ENCODE results near the gene PCBP3. TPM values are rescaled to one million over a fixed set of nuclear protein-coding genes. Genes with fewer than 3 reads are reported as not detected.

Gene PCBP3
- total and polyA plus RNA-seq, 10 of the 15 experiments (the other 5 are each of a cell fraction or from before 2014, with no cell fraction given), result 0.09 to 1.3 (median 0.46) TPM; not detected in 3

- WGBS (ENCODE audit: insufficient coverage, insufficient replicate concordance, low lambda C conversion rate, missing lambda C conversion rate), result 1% methylated on average over 9 of the region's 9 CpGs
- intact Hi-C loops (cut with micrococcal nuclease; ENCODE audit: unreplicated experiment) (no loop called here), in situ Hi-C loops (cut with MboI) (no loop called here)
- H2AFZ ChIP-seq (ENCODE audit: control insufficient read depth, low read depth, low read length), result no peak overlapping the region
- H4K20me1 ChIP-seq (ENCODE audit: control insufficient read depth, insufficient read depth), result no peaks in the 10 kb centered on the region
- no peak for DNase-seq (ENCODE audit: low read depth, low spot score)
- no peaks in the 10 kb centered on the region for H3K4me1 ChIP-seq (ENCODE audit: control insufficient read depth, insufficient read depth, low read length)
- H3K9me3 ChIP-seq (replicated peaks; ENCODE audit: control insufficient read depth, insufficient read depth, low read length), result no peaks in the 10 kb centered on the region; the same call in 2 of the 3 replicates
- no peaks in the 10 kb centered on the region for H3K79me2 ChIP-seq (ENCODE audit: control insufficient read depth, insufficient read depth, low read length)
- ATAC-seq, result no peak
- ChIA-PET SMC1A (ENCODE audit: uncharacterized antibody, unreplicated experiment) (no interaction called here), CTCF (no interaction called here), POLR2A (no interaction called here), RAD21 (ENCODE audit: unreplicated experiment) (no interaction called here)
- no peak overlapping the region for H3K9ac ChIP-seq (ENCODE audit: control insufficient read depth, insufficient read depth, low read length)
- H3K27me3 ChIP-seq (replicated peaks in 1 of 2; ENCODE audit: control insufficient read depth in 2 of 2, insufficient read depth in 2 of 2, low read length in 1 of 2), result no peaks in the 10 kb centered on the region; a peak in 2 of 4 replicates
- no TSS peak for BruUV-seq (replicated peaks)
- no peak overlapping the region for H3K4me2 ChIP-seq (ENCODE audit: control insufficient read depth, insufficient read depth)
- H3K4me3 ChIP-seq, result no peak overlapping the region
- H3K36me3 ChIP-seq (ENCODE audit: control insufficient read depth in 2 of 2, insufficient read depth in 2 of 2, low read length in 1 of 2), result no peaks in the 10 kb centered on the region
- no peak for TF ChIP-seq TAF1 (IDR thresholded peaks at IDR 0.05; ENCODE audit: borderline replicate concordance, low read depth, low read length)
- TF ChIP-seq TCF12 (IDR thresholded peaks at IDR 0.05; ENCODE audit: low read depth, low read length), result 0 out of 2 replicates have a peak, but pooled peaks have one; percentile 15
- no peak for FAIRE-seq
- no peak overlapping the region for H3K27ac ChIP-seq (ENCODE audit: control insufficient read depth, insufficient read depth)
Observed at GRCh38 chr21:45932922-45933502, 289.5 kb downstream of the PCBP3 start.

- no peak overlapping the region for H3K4me3 ChIP-seq
- H3K4me1 ChIP-seq (ENCODE audit: control insufficient read depth, insufficient read depth, low read length), result no peaks in the 10 kb centered on the region
- ATAC-seq (no peak), FAIRE-seq (no peak), DNase-seq (ENCODE audit: low read depth, low spot score) (no peak)
- no TSS peak for BruUV-seq (replicated peaks)
- no peaks in the 10 kb centered on the region for H4K20me1 ChIP-seq (ENCODE audit: control insufficient read depth, insufficient read depth)
- TF ChIP-seq KDM1A (IDR thresholded peaks at IDR 0.05; ENCODE audit: borderline replicate concordance) (no peak), MEF2A (IDR thresholded peaks at IDR 0.05; ENCODE audit: insufficient read depth, low read depth, low read length) (no peak), TBL1XR1 (IDR thresholded peaks at IDR 0.05; ENCODE audit: low read depth, low read length) (no peak), SIX5 (IDR thresholded peaks at IDR 0.05; ENCODE audit: low read depth, low read length, severe bottlenecking) (no peak), IKZF1 (conservative IDR thresholded peaks at IDR 0.05) (no peak), IRF4 (IDR thresholded peaks at IDR 0.05; ENCODE audit: low read depth, low read length) (no peak), DPF2 (IDR thresholded peaks at IDR 0.05) (no peak), HSF1 (IDR thresholded peaks at IDR 0.05; ENCODE audit: low read depth, low read length) (no peak), POLR2A (IDR thresholded peaks at IDR 0.05; ENCODE audit: low read depth, low read length) (no peak), TCF7 (IDR thresholded peaks at IDR 0.05; ENCODE audit: borderline replicate concordance) (no peak), RAD51 (IDR thresholded peaks at IDR 0.05) (no peak), ZBTB4 (CRISPR knock-in tag; IDR thresholded peaks at IDR 0.05) (no peak), ATF7 (IDR thresholded peaks at IDR 0.05; ENCODE audit: low read depth) (no peak), ZNF207 (IDR thresholded peaks at IDR 0.05; ENCODE audit: borderline replicate concordance) (no peak)
- no peaks in the 10 kb centered on the region; the same call in 2 of the 3 replicates for H3K9me3 ChIP-seq (replicated peaks; ENCODE audit: control insufficient read depth, insufficient read depth, low read length)
- H3K27ac ChIP-seq (ENCODE audit: control insufficient read depth, insufficient read depth), result no peak overlapping the region
- H3K36me3 ChIP-seq (ENCODE audit: control insufficient read depth in 2 of 2, insufficient read depth in 2 of 2, low read length in 1 of 2), result no peaks in the 10 kb centered on the region
- H3K79me2 ChIP-seq (ENCODE audit: control insufficient read depth, insufficient read depth, low read length), result no peaks in the 10 kb centered on the region
- H3K4me2 ChIP-seq (ENCODE audit: control insufficient read depth, insufficient read depth), result no peak overlapping the region
- WGBS (ENCODE audit: insufficient coverage, insufficient replicate concordance, low lambda C conversion rate, missing lambda C conversion rate), result 26% methylated on average over 6 of the region's 6 CpGs
- H2AFZ ChIP-seq (ENCODE audit: control insufficient read depth, low read depth, low read length), result no peak overlapping the region
- ChIA-PET RAD21 (ENCODE audit: unreplicated experiment) (no interaction called here), SMC1A (ENCODE audit: uncharacterized antibody, unreplicated experiment) (no interaction called here), POLR2A (no interaction called here), CTCF (interaction anchor here (1.2 kb wide), 1 partner anchor 13 kb away, joined by 3 read pairs; no protein-coding TSS in a partner anchor)
- in situ Hi-C loops (cut with MboI) (no loop called here), intact Hi-C loops (cut with micrococcal nuclease; ENCODE audit: unreplicated experiment) (no loop called here)
- H3K27me3 ChIP-seq (replicated peaks in 1 of 2; ENCODE audit: control insufficient read depth in 2 of 2, insufficient read depth in 2 of 2, low read length in 1 of 2), result no peaks in the 10 kb centered on the region; a peak in 2 of 4 replicates
- H3K9ac ChIP-seq (ENCODE audit: control insufficient read depth, insufficient read depth, low read length), result no peak overlapping the region
Observed at GRCh38 chr21:45934085-45934484, 290.6 kb downstream of the PCBP3 start.

Measured in GM12878 (cell line).